HG03521 (cell line): ENCODE data around the gene NDUFB5.
"Not testable (repeated sequence)": the region's sequence is repeated elsewhere in the genome, so short reads cannot be mapped to it uniquely, and the experiment has no call there.

Experiments
- ATAC-seq: cut with Tn5 transposase; IDR thresholded peaks from one replicate; pipeline ENCODE4 v1.9.1; 2021; ENCODE audit warnings: mild to moderate bottlenecking, moderate library complexity; ENCODE audit not compliant: unreplicated experiment

The NDUFB5 gene

GRCh38 chr3:179630753-179631451 is 26.3 kb downstream of the NDUFB5 start:
- no peak for ATAC-seq

GRCh38 chr3:179640469-179640868 is 35.9 kb downstream of the NDUFB5 start:
- ATAC-seq = no peak

- no peak for ATAC-seq
Observed at GRCh38 chr3:179642871-179643270, 38.3 kb downstream of the NDUFB5 start.

- ATAC-seq = not testable (repeated sequence)
Observed at GRCh38 chr3:179643837-179644236, 39.2 kb downstream of the NDUFB5 start.

- no peak for ATAC-seq
Observed at GRCh38 chr3:179646177-179646576, 41.6 kb downstream of the NDUFB5 start.

GRCh38 chr3:179651687-179652446 is 47.3 kb downstream of the NDUFB5 start:
- no peak for ATAC-seq

GRCh38 chr3:179652447-179653095 is 48.0 kb downstream of the NDUFB5 start, which contains the start of gene USP13:
USP13 (plus strand) TSS chr3:179653040; CDS start chr3:179653226, 186 bp downstream.
- ATAC-seq = peak; percentile 59

GRCh38 chr3:179653096-179653797 is 48.7 kb downstream of the NDUFB5 start:
- peak; percentile 45 for ATAC-seq

GRCh38 chr3:179655236-179655635 is 50.6 kb downstream of the NDUFB5 start:
- ATAC-seq = no peak

GRCh38 chr3:179658606-179659005 is 54.0 kb downstream of the NDUFB5 start:
- no peak for ATAC-seq

GRCh38 chr3:179660872-179661271 is 56.3 kb downstream of the NDUFB5 start:
- no peak for ATAC-seq

GRCh38 chr3:179661777-179662176 is 57.2 kb downstream of the NDUFB5 start:
- no peak for ATAC-seq

GRCh38 chr3:179663093-179663492 is 58.5 kb downstream of the NDUFB5 start:
- no peak for ATAC-seq

GRCh38 chr3:179666030-179666429 is 61.4 kb downstream of the NDUFB5 start:
- ATAC-seq = no peak

- no peak for ATAC-seq
Observed at GRCh38 chr3:179666436-179667035, 61.9 kb downstream of the NDUFB5 start.

GRCh38 chr3:179668429-179668828 is 63.8 kb downstream of the NDUFB5 start:
- no peak for ATAC-seq

- ATAC-seq = no peak
Observed at GRCh38 chr3:179670311-179670710, 65.7 kb downstream of the NDUFB5 start.

GRCh38 chr3:179671309-179671708 is 66.7 kb downstream of the NDUFB5 start:
- no peak for ATAC-seq

GRCh38 chr3:179671747-179672242 is 67.2 kb downstream of the NDUFB5 start:
- ATAC-seq = no peak

GRCh38 chr3:179672918-179673317 is 68.3 kb downstream of the NDUFB5 start:
- no peak for ATAC-seq
